ENCODE measurements around the gene CFAP46. TPM values are rescaled to one million over a fixed set of nuclear protein-coding genes. Genes with fewer than 3 reads are reported as not detected.
"Not testable (repeated sequence)": the region's sequence is repeated elsewhere in the genome, so short reads cannot be mapped to it uniquely, and the experiment has no call there.

The CFAP46 gene
- total RNA-seq, 2 experiments from 2014 or later, result 0.07 TPM; not detected in 1

DNA sequence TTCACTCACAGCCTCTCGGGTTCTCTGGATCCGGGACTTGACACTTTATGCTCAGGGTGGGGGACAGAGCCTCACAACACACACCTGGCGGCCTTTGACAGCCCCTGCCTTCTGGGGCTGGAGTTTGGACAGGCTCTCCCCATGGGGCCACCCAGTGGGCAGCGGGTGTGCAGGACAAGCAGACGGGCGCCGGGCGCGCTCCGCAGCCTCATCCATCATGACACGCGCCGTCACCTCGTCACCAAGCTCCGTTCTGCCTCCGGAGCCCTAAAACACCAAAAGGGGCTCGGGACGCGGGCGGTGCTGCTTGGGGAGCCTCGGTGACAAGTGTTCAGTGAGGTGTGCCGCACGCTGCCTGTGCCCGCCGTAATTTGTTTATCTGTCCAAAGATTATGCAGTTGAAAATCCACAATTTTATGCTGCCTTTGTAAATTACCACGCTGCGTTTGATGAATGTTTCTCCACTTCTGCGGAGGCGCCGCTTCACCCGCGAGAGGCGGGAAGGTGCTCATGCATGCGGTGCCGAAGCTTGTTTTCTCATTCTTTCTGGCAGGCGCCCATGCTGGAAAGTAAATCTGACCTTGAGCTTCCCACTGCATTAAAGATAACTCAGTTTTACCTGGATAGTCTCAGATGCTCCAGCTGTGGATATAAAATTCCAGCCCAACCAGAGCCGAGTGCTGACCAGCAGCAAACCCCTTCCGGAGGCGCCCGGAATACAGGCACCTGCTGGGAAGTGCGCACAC lies 162.6 kb downstream of the CFAP46 start:
- CTCF ChIA-PET, result no interaction called here
- Mint-ChIP-seq H3K27me3 (peaks cover 9% of the 10 kb centered on the region), H3K4me3 (no peak overlapping the region), H3K4me1 (ENCODE audit: low read depth) (no peaks in the 10 kb centered on the region), H3K27ac (no peak overlapping the region), H3K36me3 (peaks cover 34% of the 10 kb centered on the region), H3K9me3 (no peaks in the 10 kb centered on the region)
- intact Hi-C loops (cut with micrococcal nuclease), result no loop called here
- no peak for DNase-seq
- POLR2A ChIA-PET, result no interaction called here

DNA sequence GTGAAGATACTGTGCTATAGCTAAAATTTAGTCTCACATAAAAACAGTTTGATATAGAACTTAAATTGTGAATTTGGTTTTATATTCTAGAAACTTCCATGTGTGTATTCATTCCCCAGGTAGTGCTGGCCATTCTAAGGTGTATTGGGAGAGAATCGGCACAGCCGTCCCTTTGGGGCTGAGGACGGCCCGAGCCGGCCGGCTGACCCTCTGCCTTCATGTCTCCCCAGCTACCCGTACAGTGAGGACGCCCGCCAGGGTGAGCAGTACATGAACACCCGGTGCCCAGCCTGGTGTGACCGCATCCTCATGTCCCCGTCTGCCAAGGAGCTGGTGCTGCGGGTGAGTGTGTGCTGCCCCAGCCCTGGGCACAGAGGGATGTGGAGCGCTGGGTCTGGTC lies 164.9 kb downstream of the CFAP46 start:
- DNase-seq, result no peak
- H3K36me3 Mint-ChIP-seq, result peaks cover 26% of the 10 kb centered on the region
- H3K4me1 Mint-ChIP-seq (ENCODE audit: low read depth), result no peaks in the 10 kb centered on the region
- POLR2A ChIA-PET, result no interaction called here
- H3K4me3 Mint-ChIP-seq, result no peak overlapping the region
- CTCF ChIA-PET, result no interaction called here
- intact Hi-C loops (cut with micrococcal nuclease), result no loop called here
- no peaks in the 10 kb centered on the region for H3K27me3 Mint-ChIP-seq
- no peak overlapping the region for H3K27ac Mint-ChIP-seq
- no peaks in the 10 kb centered on the region for H3K9me3 Mint-ChIP-seq

DNA sequence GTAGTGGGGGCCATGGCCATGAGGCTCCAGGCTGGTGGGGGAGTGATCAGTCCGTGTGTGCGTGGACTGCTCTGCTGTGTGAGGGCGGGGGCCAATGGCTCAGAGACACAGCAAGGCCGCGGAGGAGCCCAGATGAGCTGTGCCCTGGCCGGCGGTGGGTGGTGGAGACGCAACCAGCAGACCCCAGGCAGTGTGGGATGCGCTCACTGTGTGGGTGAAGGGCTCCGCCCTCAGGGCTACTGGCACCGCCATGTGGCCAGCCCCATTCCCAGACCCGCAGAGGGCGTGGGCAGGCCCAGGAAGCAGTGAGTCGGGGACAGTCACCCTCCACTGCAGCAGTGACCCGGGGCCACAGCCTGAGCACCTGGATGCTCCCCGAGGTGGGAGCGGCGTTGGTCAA lies 165.5 kb downstream of the CFAP46 start:
- no peak overlapping the region for H3K4me3 Mint-ChIP-seq
- no peaks in the 10 kb centered on the region for H3K27me3 Mint-ChIP-seq
- DNase-seq, result no peak
- H3K36me3 Mint-ChIP-seq, result peaks cover 24% of the 10 kb centered on the region
- ChIA-PET CTCF (no interaction called here), POLR2A (no interaction called here)
- H3K27ac Mint-ChIP-seq, result no peak overlapping the region
- no peaks in the 10 kb centered on the region for H3K9me3 Mint-ChIP-seq
- intact Hi-C loops (cut with micrococcal nuclease), result no loop called here
- H3K4me1 Mint-ChIP-seq (ENCODE audit: low read depth), result no peaks in the 10 kb centered on the region

DNA sequence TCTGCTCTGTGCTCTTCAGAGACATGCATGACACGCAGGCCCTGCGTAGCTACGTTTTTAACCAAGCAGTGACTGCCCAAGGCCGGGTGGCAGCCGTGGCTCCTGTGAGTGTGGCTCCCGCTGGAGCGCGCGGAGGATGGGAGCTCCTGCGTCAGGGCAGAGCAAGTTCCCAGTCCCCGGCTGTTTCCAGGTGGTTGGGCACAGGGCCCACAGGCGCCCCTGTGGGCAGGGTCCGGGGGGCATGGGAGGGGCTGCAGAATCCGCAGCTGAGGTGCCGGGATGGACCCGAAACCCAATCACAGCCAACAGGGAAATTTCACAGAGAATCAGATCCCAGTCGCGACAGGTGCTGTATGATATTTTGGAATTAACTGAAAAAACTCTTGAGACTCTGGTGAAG lies 166.2 kb downstream of the CFAP46 start:
- H3K27ac Mint-ChIP-seq, result no peak overlapping the region
- POLR2A ChIA-PET, result no interaction called here
- no peaks in the 10 kb centered on the region for H3K27me3 Mint-ChIP-seq
- intact Hi-C loops (cut with micrococcal nuclease), result no loop called here
- H3K4me3 Mint-ChIP-seq, result no peak overlapping the region
- no peaks in the 10 kb centered on the region for H3K4me1 Mint-ChIP-seq (ENCODE audit: low read depth)
- DNase-seq, result no peak
- CTCF ChIA-PET, result no interaction called here
- H3K36me3 Mint-ChIP-seq, result peaks cover 22% of the 10 kb centered on the region
- no peaks in the 10 kb centered on the region for H3K9me3 Mint-ChIP-seq

DNA sequence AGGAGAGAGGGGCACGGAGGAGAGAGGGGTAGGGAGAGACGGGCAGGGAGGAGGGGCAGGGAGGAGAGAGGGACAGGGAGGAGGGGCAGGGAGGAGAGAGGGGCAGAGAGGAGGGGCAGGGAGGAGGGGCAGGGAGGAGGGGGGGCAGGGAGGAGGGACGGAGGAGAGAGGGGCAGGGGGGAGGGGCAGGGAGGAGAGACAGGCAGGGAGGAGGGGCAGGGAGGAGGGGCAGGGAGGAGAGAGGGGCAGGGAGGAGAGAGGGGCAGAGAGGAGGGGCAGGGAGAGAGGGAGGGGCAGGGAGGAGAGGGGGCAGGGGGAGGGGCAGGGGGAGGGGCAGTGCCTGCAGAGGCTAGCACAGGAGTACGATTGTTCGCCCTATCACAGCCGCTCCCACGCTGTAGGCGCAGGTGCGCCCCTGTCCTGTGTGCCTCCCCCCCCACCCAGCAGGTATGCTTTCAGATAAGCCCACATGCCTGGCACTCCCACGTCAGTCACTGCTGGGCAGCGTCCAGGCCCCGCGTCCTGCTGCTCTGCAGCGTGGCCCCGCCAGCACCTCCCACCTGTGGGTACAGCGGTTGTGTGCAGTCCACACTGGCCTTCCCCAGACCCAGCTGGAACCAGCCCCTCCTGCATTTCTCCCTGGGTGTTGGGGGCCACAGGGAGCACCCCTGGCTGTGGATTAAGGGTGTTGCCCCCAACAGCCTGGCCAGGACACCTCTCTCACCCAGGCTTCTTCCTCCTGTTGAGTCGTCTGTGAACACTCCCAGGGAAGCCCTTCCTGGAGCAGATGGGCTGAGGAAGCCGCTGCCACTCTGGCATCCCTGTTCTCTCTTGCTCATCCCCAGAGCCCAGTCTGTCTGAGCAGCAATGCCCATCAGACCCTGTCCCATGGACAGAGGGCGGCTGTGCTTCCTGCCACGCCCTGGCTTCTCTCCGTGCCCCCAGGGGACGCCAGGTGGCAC lies 167.2 kb downstream of the CFAP46 start:
- intact Hi-C loops (cut with micrococcal nuclease), result no loop called here
- Mint-ChIP-seq H3K27ac (no peak overlapping the region), H3K4me3 (no peak overlapping the region), H3K27me3 (no peaks in the 10 kb centered on the region), H3K36me3 (peaks cover 16% of the 10 kb centered on the region), H3K9me3 (no peaks in the 10 kb centered on the region), H3K4me1 (ENCODE audit: low read depth) (no peaks in the 10 kb centered on the region)
- CTCF ChIA-PET, result no interaction called here
- DNase-seq, result no peak
- POLR2A ChIA-PET, result no interaction called here

DNA sequence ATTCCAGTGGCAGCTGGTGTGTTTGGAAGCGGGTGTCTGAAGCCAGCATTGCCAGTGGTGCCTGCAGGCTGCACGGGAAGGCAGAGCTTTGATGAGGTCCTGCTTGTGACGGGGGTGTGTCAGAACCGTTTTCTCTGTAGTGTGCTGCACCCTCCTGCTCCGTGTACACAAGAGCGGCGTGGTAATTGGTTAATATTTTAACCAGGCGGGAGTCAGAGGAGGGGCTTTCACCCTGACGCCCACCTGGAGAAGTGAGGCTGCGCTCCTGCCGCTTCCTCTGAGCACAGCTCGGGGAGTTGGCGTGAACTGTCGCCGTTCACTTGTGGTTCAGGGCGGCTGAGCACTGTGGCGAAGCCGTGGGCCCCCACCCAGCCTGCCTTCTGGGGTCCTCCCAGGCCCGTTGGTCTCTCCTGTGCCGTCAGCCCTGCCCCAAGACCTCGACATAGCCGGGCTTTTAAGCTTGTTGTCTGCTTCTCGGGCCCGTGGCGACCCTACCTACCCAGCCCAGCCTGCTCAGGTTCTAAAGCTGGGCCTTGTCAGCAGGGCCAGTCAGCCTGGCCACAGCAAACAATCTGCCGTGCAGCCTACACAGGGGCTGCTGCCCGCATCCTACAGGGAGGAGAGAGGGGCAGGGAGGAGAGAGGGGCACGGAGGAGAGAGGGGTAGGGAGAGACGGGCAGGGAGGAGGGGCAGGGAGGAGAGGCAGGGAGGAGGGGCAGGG lies 168.0 kb downstream of the CFAP46 start:
- ChIA-PET POLR2A (no interaction called here), CTCF (no interaction called here)
- Mint-ChIP-seq H3K4me3 (no peak overlapping the region), H3K27ac (no peak overlapping the region), H3K4me1 (ENCODE audit: low read depth) (no peaks in the 10 kb centered on the region), H3K9me3 (no peaks in the 10 kb centered on the region), H3K36me3 (peaks cover 12% of the 10 kb centered on the region), H3K27me3 (no peaks in the 10 kb centered on the region)
- intact Hi-C loops (cut with micrococcal nuclease), result no loop called here
- no peak for DNase-seq

DNA sequence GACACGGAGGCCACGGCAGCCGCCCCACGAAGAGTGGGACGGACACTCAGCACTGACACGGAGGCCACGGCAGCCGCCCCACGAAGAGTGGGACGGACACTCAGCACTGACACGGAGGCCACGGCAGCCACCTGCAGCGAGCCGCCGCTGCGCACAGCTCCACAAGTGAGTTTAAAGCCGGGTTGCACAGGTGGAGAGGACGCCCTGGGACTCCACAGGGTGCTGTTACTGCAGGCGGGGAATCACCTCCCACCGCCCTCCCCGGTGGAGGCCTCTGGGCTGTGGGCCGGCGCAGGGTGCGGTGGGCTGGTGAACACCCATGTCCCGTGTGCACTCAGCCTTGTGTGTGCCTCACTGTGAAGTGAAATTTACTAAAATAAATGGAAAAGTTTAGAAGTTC lies 169.6 kb downstream of the CFAP46 start:
- H3K27ac Mint-ChIP-seq; H3K4me3 Mint-ChIP-seq; H3K36me3 Mint-ChIP-seq; DNase-seq; H3K27me3 Mint-ChIP-seq; H3K9me3 Mint-ChIP-seq; CTCF ChIA-PET; H3K4me1 Mint-ChIP-seq (ENCODE audit: low read depth); POLR2A ChIA-PET; intact Hi-C loops (cut with micrococcal nuclease): not testable (repeated sequence)

DNA sequence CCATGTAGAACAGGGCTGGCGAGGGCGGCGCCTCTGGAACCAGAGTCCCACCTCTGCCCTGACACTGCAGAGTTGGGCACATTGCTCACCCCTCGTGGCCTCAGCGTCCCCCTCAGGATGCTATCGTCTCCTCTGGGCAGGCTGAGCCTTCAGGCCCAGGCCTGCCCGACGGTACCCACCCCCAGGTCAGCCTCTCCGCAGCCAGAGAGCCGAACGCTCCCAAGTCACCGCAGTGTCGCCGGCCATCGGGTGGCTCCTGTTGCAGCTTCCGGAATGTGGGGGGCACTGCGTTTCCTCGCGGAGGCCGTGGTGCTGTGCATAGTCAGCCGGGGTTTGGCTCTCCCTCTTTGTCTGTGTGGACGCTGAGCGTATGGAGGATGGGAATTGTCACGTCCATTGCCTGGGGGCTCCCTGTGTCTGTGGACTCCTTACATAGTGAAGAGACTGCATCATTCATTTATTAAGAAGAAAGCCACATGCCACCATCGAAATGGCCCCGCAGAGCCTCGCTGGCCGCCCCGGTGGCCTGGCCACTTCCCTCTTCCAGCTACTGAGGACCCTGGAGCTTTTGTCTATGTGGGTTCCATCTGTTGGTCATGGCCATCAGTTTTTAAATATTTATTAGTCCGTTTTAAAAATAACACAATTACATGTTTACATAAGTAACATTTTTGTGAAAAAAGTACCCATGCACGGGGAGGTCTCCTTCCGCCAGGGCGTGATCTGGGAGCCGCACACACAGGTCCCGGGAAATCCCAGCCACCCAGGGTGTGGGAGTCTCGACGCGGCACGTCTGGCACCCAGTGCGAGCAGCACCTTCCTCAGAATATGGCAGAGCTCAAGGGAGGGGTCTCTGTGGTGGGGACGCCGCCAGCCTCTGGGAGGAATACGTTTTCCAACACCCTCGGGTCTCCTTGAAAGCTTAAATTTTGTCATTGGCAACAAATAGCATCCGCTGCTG lies 172.0 kb downstream of the CFAP46 start:
- DNase-seq, result no peak
- H3K27ac Mint-ChIP-seq, result no peak overlapping the region
- peaks cover 9% of the 10 kb centered on the region for H3K36me3 Mint-ChIP-seq
- H3K27me3 Mint-ChIP-seq, result no peaks in the 10 kb centered on the region
- no peaks in the 10 kb centered on the region for H3K9me3 Mint-ChIP-seq
- no peak overlapping the region for H3K4me3 Mint-ChIP-seq
- H3K4me1 Mint-ChIP-seq (ENCODE audit: low read depth), result no peaks in the 10 kb centered on the region
- POLR2A ChIA-PET, result no interaction called here
- CTCF ChIA-PET, result no interaction called here
- intact Hi-C loops (cut with micrococcal nuclease), result no loop called here

DNA sequence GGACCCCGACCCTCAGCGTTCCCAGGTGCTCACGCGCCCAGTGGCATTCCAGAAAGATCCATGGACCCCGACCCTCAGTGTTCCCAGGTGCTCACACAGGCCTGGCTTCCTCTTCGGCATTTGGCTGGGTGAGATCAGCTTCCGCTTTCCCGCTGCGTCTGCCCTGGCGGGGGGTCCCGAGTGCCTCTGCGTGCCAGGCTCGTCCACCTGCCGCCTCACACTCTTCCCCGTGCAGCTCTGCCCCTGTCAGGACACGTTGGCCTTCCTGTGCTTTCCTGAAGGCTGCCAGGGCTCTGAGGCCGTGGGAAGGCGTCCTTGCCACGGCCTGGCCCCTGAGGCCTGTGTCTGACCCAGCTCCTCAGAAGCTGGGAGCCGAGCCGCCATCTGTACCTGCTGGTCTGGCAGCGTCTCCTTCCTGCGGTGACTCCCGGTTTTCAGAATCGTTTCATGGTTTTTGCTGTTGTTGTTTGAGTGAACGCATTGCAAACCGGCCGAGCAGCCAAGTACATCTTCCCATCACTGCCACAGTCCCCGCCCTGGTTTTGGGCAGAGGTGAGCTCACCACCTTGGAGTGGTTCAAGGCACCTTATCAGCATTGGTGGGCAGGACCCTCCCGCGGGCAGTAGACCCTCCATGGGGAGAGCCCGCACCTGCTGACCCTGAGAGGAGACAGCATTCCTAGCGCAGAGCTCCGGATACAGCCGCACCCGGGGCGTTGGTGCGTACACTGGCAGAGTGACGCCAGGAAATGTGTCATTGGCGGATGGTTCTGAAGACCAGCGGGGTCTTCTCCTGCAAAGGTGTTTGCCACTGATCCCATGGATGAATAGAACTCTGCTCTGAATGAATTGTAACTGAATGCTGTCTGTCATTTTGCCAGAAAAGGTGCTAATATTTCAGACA lies 173.8 kb downstream of the CFAP46 start:
- ChIA-PET POLR2A (no interaction called here), CTCF (no interaction called here)
- H3K4me3 Mint-ChIP-seq, result no peak overlapping the region

DNA sequence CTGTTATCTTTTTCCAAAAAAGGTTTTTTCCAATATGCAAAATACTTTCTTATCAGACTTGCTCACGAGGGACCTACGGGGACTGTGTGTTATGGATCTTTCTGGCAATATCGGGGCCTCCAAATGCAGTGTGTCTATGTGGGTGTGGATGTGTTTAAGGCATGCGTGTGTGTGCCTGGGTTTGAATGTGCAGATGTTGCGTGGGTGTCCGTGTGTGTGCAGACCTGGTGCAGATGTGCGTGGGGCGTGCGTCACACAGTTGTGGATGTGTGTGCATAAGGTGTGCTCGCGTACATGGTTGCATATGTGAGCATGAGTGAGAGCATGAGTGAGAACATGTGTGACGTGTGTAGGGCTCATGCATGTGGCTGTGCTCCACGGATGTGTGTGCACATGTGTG lies 176.1 kb downstream of the CFAP46 start:
- Mint-ChIP-seq H3K27me3 (no peaks in the 10 kb centered on the region), H3K4me3 (no peak overlapping the region), H3K9me3 (no peaks in the 10 kb centered on the region), H3K4me1 (ENCODE audit: low read depth) (peaks cover 9% of the 10 kb centered on the region), H3K27ac (no peak overlapping the region), H3K36me3 (peaks cover 5% of the 10 kb centered on the region)
- intact Hi-C loops (cut with micrococcal nuclease), result no loop called here
- ChIA-PET POLR2A (no interaction called here), CTCF (no interaction called here)
- DNase-seq, result no peak

More for the DNA sequence above, 173.8 kb downstream of the CFAP46 start:
- H3K36me3 Mint-ChIP-seq, result peaks cover 9% of the 10 kb centered on the region
- no peaks in the 10 kb centered on the region for H3K27me3 Mint-ChIP-seq
- DNase-seq, result no peak
- H3K27ac Mint-ChIP-seq, result no peak overlapping the region
- H3K9me3 Mint-ChIP-seq, result no peaks in the 10 kb centered on the region
- intact Hi-C loops (cut with micrococcal nuclease), result no loop called here
- H3K4me1 Mint-ChIP-seq (ENCODE audit: low read depth), result no peaks in the 10 kb centered on the region

DNA sequence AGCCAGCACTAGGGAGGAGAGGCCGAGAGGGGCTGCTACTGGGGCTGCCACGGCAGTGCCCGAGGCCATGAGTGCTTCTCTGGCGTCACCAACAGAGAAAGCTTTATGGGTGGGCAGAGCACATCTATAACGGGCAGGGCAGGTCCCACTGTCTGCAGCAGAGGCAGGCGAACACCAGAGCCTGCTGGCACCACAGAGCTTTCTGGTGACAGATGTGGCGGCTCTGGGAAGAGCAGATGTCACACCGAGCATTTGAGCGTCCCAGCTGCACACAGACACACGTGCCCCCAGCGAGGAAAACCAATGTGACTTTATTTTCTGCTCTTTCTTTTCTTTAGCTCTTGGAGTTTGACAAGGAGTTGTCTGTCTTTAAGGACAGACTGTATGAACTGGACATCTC lies 176.9 kb downstream of the CFAP46 start:
- H3K4me3 Mint-ChIP-seq, result no peak overlapping the region
- intact Hi-C loops (cut with micrococcal nuclease), result no loop called here
- CTCF ChIA-PET, result no interaction called here
- H3K4me1 Mint-ChIP-seq (ENCODE audit: low read depth), result peaks cover 9% of the 10 kb centered on the region
- no peaks in the 10 kb centered on the region for H3K27me3 Mint-ChIP-seq
- H3K9me3 Mint-ChIP-seq, result no peaks in the 10 kb centered on the region
- POLR2A ChIA-PET, result no interaction called here
- H3K27ac Mint-ChIP-seq, result no peak overlapping the region
- DNase-seq, result no peak
- H3K36me3 Mint-ChIP-seq, result peaks cover 5% of the 10 kb centered on the region
